NB4 (cell line): ENCODE results near the gene CTBP2.

Experiments used
- MYC ChIP-seq: IDR thresholded peaks from 2 replicates; pipeline ENCODE4 v1.6.1; 2011; ENCODE audit warnings: low read depth, low read length
- POLR2A ChIP-seq: IDR thresholded peaks from 2 replicates; pipeline ENCODE4 v1.6.1; 2011; ENCODE audit warnings: mild to moderate bottlenecking; ENCODE audit not compliant: insufficient read length; ENCODE audit errors: extremely low read depth
- TF ChIP-seq, protein P1 (sequence below): IDR thresholded peaks from one replicate; pipeline ENCODE4 v1.5.1; 2012; ENCODE audit warnings: low read depth, low read length
- TF ChIP-seq, protein P2 (sequence below): IDR thresholded peaks from 2 replicates; pipeline ENCODE4 v1.6.1; 2011; ENCODE audit warnings: low read depth, low read length

DNA sequence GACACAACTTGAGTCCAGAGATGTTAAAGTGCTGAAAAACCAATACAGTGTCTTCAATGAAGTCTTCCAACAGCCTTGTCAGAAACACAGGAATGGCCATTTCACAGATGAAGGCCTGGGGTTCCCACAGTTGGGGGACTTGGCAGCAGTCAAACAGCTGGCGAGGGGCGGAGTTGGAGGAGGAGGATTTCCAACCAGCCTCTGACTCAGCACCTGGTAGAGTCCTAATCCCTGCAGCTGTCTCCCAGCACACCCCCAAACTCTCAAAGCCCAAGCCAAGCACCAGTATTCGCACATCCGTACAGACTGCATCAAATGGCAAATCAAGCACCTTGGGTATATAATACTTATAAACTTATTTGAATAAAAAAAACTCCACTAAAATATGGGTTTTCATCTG, 28.0 kb downstream of the CTBP2 start:
- TF ChIP-seq, protein P1, sequence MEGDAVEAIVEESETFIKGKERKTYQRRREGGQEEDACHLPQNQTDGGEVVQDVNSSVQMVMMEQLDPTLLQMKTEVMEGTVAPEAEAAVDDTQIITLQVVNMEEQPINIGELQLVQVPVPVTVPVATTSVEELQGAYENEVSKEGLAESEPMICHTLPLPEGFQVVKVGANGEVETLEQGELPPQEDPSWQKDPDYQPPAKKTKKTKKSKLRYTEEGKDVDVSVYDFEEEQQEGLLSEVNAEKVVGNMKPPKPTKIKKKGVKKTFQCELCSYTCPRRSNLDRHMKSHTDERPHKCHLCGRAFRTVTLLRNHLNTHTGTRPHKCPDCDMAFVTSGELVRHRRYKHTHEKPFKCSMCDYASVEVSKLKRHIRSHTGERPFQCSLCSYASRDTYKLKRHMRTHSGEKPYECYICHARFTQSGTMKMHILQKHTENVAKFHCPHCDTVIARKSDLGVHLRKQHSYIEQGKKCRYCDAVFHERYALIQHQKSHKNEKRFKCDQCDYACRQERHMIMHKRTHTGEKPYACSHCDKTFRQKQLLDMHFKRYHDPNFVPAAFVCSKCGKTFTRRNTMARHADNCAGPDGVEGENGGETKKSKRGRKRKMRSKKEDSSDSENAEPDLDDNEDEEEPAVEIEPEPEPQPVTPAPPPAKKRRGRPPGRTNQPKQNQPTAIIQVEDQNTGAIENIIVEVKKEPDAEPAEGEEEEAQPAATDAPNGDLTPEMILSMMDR: no peak
- TF ChIP-seq MYC: no peak
- no peak for TF ChIP-seq POLR2A
- TF ChIP-seq, protein P2, sequence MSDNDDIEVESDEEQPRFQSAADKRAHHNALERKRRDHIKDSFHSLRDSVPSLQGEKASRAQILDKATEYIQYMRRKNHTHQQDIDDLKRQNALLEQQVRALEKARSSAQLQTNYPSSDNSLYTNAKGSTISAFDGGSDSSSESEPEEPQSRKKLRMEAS: no peak
